Measurements from ENCODE around the gene GPR52.
"Not testable (repeated sequence)": the region's sequence is repeated elsewhere in the genome, so short reads cannot be mapped to it uniquely, and the experiment has no call there.

Gene GPR52, protein sequence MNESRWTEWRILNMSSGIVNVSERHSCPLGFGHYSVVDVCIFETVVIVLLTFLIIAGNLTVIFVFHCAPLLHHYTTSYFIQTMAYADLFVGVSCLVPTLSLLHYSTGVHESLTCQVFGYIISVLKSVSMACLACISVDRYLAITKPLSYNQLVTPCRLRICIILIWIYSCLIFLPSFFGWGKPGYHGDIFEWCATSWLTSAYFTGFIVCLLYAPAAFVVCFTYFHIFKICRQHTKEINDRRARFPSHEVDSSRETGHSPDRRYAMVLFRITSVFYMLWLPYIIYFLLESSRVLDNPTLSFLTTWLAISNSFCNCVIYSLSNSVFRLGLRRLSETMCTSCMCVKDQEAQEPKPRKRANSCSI

GRCh38 chr1:174447866-174448530 lies at the start of gene GPR52:
GPR52 (plus strand) TSS chr1:174447964; CDS start chr1:174448112, 148 bp downstream.
- no peak for DNase-seq

- no peak for DNase-seq
These were observed 49.5 kb upstream of the GPR52 start for GRCh38 chr1:174398246-174398645.

GRCh38 chr1:174399211-174399610 lies 48.6 kb upstream of the GPR52 start:
- no peak for DNase-seq

DNA sequence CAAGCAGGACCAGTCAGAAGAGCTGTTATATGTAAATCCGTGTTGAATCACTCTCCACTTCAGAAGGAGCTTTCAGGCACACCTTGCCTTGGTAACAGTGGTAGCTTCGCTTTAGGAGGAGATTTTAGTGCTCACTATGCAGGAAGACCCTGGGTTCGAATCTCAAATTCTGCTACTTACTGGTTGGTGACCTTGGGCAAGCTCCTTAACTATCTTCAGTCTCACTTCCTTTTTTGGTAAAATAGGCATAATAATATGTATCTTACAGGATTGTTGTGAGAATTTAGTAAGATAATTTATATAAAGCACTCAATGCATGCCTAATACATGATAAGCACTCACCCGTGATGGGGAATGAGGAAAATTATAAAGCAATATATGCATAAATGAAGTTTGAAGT lies 46.7 kb upstream of the GPR52 start:
- DNase-seq = no peak

DNA sequence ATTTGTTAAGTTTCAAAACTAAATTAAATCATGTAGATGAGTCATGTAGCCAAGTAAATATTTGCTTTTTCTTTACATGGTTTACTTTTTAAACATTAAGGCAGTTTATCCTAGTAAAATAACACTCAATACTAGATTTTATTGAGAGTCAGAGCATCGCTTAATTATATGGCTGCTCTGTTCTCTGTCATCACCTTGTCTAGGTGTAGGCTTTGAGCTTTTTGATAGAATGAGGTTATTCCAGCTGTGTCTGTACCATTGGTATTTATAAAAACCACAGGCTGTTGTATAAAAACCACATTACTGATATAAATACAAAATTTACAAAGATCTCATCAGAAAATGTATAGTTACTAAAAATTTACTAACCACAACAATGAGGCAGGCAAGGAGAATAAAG lies 42.5 kb upstream of the GPR52 start:
- no peak for DNase-seq

DNA sequence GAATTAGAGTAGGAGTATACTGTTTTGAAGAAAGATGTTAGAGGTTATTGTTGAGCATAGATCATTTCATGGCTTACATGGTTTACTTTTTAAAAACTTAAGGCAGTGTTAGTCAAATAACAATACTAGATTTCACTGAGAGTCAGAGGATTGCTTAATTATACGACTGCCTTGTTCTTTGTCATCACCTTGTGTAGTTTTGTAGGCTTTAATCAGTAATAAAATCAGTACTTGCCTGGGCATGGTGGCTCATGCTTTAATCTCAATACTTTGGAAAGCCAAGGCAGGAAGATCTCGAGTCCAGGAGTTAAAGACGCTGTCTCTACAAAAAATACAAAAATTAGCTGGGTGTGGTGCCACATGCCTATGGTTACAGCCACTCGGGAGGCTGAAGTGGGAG lies 41.3 kb upstream of the GPR52 start:
- DNase-seq = no peak

DNA sequence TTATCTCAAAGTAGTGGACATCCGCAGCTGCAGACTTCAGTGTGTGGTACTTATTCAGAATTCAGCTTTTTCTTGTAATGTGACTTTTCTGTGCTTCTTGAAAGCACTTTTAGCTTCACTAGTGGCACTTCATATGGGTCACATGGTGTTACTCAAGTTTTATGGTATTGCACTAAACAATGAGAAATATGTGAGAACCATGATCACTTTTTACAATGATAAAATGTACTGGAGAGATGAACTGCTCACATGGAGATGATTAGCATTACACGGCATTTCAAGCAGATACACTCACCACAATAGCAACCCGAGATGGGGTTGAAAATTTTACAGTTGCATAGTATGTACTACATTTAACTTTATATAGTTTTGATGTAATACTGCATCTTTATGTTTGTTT lies 40.1 kb upstream of the GPR52 start:
- DNase-seq = no peak

DNA sequence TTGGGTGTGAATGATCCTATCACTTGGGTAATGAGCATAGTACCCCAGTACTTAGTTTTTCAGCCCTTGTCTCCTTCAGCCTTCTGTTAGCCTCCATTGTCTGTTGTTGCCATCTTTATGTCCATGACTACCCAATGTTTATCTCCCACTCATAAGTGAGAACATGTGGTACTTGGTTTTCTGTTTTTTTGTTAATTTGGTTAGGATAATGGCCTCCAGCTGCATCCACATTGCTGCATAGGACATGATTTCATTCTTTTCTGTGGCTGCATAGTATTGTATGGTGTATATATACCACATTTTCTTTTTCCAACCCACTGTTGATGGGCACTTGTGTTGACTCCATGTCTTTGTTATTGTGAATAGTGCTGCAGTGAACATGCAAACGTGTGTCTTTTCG lies 39.6 kb upstream of the GPR52 start:
- no peak for DNase-seq

DNA sequence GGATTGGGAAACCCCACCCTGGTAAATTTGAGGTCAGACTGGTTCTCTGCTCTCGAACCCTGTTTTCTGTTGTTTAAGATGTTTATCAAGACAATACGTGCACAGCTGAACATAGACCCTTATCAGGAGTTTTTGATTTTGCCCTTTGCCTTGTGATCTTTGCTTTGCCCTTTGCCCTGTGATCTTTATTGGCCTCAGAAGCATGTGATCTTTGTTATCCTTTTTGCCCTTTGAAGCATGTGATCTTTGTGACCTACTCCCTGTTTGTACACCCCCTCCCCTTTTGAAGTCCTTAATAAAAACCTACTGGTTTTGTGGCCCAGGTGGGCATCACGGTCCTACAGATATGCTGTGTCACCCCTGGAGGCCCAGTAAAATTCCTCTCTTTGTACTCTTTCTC lies 38.0 kb upstream of the GPR52 start:
- DNase-seq = not testable (repeated sequence)

GRCh38 chr1:174413632-174414031 lies 34.1 kb upstream of the GPR52 start:
- no peak for DNase-seq

- no peak for DNase-seq
These were observed 33.6 kb upstream of the GPR52 start for GRCh38 chr1:174414203-174414602.

DNA sequence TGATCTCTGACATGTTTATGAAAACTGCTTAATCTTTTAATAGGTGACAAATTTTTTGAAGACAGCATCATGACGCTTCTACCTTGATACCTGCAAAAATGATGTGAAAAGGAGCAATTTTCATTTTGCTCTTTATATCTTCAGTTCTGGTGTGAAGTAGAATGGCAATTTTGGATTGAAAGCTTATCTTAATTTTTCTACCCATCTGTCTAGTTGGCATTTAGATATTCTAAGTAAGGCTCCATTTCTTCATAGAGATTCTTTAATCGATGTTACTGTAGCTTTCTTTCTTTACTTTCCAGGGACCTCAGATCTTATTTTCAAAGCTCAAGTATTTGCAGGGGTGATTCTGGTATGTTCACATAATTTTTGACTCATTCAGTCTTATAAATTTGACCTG lies 32.3 kb upstream of the GPR52 start:
- no peak for DNase-seq

DNA sequence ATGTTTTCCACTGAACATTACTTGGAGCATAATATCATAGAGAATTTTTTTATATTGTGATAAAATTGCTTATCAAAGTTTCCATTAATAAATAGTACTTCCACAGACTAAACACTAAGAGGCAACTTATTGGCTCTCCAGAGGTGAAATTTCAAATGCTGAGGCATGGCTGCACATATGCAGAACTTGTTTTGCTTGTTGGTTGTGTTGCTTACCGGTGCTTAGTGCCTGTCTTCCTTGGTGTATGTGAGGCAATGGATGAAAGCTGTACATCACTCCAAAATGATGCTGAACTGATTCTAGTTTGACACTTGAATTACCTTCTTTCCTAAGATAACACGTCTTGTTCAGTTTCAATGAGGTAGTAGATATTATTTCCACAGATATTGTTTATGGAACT lies 29.8 kb upstream of the GPR52 start:
- DNase-seq = no peak

DNA sequence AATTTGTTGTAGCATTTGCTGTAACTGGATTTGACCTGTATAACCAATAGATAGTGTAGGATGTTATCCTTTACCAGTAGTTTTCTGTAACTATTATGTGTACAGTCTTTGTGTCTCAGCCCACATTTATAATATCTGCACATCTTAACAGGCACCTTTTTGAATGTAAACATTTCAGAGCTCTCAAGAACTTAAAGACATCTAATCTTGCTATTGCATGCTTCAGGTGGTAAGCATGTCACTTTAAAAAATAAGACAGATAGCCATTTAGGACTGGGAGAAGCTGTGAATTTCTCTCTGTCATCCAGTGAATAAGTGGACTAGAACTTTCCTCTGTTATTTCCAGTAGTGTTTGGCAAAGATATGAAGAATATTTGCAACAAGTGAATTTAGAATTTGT lies 22.6 kb upstream of the GPR52 start:
- no peak for DNase-seq

GRCh38 chr1:174426153-174426552 lies 21.6 kb upstream of the GPR52 start:
- no peak for DNase-seq

DNA sequence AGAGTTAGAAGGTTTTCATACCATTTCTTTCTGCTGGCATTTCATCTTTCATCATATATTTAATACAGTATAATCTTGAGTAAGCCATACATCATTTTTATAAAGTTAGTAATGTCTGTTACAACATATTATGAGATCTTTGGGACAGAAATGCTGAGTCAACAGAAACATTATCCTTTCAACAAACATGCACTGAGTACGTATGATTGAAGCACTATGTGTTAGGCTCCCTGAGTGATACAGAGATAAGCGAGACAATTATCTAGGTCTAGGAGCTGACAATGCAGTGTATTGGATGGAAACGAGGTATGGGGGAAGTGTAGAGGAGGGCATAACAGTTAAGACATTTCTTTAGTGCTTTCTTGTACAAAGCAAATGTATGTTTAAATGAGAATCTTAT lies 19.7 kb upstream of the GPR52 start:
- no peak for DNase-seq

DNA sequence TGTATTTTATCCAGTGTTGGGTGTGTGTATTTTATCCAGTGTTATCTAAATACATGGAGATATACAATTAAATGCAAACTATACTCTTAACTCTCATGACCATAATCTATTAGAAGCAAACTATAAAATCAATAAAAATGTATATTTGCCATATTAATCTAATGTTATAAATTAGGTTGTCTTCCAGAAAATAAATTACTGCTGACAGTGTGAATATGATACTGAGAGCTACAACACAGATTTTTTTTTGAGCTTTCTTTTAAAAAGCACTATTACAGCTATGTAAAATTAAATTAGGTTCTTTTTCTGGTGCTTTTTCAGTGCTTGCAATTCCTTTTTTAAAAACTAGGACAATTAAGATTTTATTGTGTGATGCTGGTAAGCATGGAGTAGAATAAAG lies 19.0 kb upstream of the GPR52 start:
- DNase-seq = no peak

DNA sequence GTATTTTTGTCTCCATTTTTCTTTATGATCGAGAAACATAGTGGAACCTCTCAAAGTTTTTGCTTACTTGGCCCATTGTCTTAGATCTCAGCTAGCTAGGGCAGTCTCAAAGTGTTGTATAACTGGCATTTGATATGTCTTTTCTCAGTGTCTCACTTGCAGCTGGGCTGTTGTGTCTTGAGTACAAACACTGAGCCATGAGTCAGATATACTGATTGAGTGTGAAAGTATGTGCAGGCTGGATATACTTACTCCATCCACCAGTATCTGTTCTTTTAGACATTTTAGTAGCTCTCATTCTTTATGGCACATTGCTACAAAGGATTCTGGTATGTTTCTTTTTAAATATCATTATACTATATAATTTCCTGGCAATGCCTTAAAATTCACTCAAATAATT lies 14.3 kb upstream of the GPR52 start:
- no peak for DNase-seq

- no peak for DNase-seq
These were observed 2.4 kb upstream of the GPR52 start for GRCh38 chr1:174445351-174445750.

DNA sequence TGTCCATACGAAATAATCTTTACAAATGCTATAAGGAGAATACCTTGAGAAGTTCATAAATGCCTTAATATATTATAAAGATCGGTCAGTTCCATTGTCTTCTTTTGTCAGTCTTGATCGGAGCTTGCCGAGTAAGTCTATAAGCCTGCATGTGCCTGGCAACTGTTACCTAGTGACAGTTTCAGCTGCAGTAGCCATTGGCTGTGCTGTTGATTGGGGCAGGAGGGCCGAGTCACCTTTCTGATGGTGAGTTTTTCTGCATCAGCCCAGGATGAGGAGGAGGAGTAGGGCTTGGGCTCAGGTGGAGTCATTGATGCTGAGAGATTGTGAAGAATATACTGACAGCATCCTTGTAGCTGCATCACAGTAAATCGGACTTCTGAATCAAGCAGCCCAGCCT lies 1.9 kb upstream of the GPR52 start:
- DNase-seq = no peak

DNA sequence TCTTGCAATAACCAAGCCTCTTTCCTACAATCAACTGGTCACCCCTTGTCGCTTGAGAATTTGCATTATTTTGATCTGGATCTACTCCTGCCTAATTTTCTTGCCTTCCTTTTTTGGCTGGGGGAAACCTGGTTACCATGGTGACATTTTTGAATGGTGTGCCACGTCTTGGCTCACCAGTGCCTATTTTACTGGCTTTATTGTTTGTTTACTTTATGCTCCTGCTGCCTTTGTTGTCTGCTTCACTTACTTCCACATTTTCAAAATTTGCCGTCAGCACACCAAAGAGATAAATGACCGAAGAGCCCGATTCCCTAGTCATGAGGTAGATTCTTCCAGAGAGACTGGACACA lies 743 bp downstream of the GPR52 start:
- DNase-seq = no peak

- DNase-seq = no peak
These were observed 1.2 kb downstream of the GPR52 start for GRCh38 chr1:174448974-174449373.

DNA sequence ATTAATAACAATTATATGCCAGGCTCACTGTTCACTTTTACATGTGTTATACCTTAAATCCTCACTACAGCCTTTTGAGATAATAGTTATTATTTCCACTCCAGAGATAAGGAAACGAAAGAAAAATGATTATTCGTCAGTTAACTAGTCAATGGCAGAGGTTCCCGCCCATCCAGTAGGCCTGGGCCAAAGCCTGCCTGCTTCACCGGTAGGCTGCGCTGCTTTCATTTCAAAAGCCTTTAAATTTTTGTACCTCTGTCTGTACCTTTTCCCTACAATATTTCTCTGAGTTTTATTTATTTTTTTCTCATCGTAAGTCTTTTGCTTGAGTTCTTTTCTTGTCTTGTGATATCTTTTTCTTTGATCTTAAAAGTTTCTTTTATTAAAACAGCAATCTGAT lies 3.6 kb downstream of the GPR52 start:
- no peak for DNase-seq

DNA sequence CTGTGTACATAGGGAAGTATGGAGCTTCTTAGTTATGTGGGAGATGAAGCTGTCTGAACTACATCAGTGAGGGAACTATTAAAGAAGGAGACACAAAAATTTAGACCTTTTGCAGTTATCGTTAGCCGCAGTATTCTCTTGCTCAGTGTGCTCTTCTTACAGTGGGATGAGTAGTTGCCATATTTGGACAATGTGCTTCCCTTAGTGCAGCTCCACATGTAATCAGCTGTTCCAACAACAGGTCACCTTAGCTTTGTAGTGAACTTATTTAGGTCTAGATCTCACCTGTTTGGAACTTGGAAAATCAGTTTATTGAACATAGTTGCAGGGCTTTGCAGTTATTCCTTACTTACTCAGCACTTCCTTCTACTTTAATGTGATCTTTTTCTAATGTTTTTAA lies 18.1 kb downstream of the GPR52 start:
- no peak for DNase-seq

DNA sequence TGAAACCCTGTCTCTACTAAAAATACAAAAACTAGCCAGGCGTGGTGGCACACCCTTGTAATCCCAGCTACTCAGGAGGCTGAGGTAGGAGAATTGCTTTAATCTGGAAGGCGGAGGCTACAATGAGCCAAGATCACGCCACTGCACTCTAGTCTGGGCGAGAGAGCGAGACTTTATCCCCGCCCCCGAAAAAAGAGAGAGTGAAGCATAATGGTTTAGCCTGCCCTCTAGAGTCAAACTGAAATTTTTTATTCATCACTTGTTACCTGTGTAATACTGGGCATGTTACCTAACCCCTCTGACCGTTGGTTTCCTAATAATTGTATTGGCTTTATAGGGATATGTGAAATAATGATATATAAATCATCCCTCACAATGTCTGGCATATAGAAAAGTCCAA lies 18.8 kb downstream of the GPR52 start:
- no peak for DNase-seq

Measured in NCI-H510A treated with DMSO at 0.1 percent for 48 hours (cell line).